OCI-LY7 (cell line): ENCODE results near the gene HOXB5. TPM values are rescaled to one million over a fixed set of nuclear protein-coding genes. Genes with fewer than 3 reads are reported as not detected.
A peak's percentile ranks its signal among the peaks of the same experiment; 100 is the strongest.

Experiments
- BruUV-seq: library from RNA; stranded (reverse); fragments of 400-500 nt; replicated peaks from 2 replicates; lab custom pipeline; 2021; lab: Mats Ljungman, UMichigan
- CTCF ChIA-PET: fragments of 300-600 bp; sonication (Branson Sonifier 250); formaldehyde crosslinking; loops from one replicate; lab custom pipeline; 2022; ENCODE audit warnings: antibody characterized with exemption; ENCODE audit not compliant: unreplicated experiment; lab: Charles Lee
- POLR2A ChIA-PET: fragments of 300-600 bp; sonication (Branson Sonifier 250); formaldehyde crosslinking; loops from one replicate; lab custom pipeline; 2022; ENCODE audit warnings: antibody characterized with exemption; lab: Charles Lee
- DNase-seq: peaks from one replicate; pipeline ENCODE4 v3.0.0-alpha.2; 2015; ENCODE audit warnings: low spot score
- H2AFZ ChIP-seq: fragments of 200-600 bp; sonication (generic), shearing (Covaris generic); 2 replicates; pipeline ENCODE4 v1.6.1; 2014; ENCODE audit warnings: mild to moderate bottlenecking, antibody characterized with exemption, low read length, moderate library complexity
- H3K27ac ChIP-seq: fragments of 200-600 bp; sonication (generic); 2 replicates; pipeline ENCODE4 v1.5.1; 2014; ENCODE audit warnings: mixed run types, low read depth, mild to moderate bottlenecking, moderate library complexity, low read length, inconsistent platforms; ENCODE audit not compliant: poor library complexity, severe bottlenecking
- H3K36me3 ChIP-seq: fragments of 200-600 bp; sonication (generic); 2 replicates; pipeline ENCODE4 v1.6.1; 2014; ENCODE audit warnings: mild to moderate bottlenecking, antibody characterized with exemption, low read length, moderate library complexity, mixed read lengths; ENCODE audit not compliant: insufficient read depth
- H3K4me1 ChIP-seq: fragments of 200-600 bp; sonication (generic); 2 replicates; pipeline ENCODE4 v1.5.1; 2014; ENCODE audit warnings: mild to moderate bottlenecking, low read length; ENCODE audit not compliant: insufficient read depth, poor library complexity, severe bottlenecking
- H3K4me2 ChIP-seq: fragments of 200-600 bp; sonication (generic); 2 replicates; pipeline ENCODE4 v1.6.1; 2014; ENCODE audit warnings: mild to moderate bottlenecking, low read length
- H3K4me3 ChIP-seq: fragments of 200-600 bp; sonication (generic); 2 replicates; pipeline ENCODE4 v1.5.1; 2014; ENCODE audit warnings: mild to moderate bottlenecking, low read depth, low read length; ENCODE audit not compliant: poor library complexity, severe bottlenecking
- H3K79me2 ChIP-seq: fragments of 200-600 bp; sonication (generic); 2 replicates; pipeline ENCODE4 v1.6.1; 2016; ENCODE audit warnings: low read depth, mild to moderate bottlenecking, low read length, moderate library complexity, mixed read lengths; ENCODE audit not compliant: insufficient read depth
- H3K9me2 ChIP-seq: fragments of 200-600 bp; sonication (generic); 2 replicates; pipeline ENCODE4 v1.6.1; 2016; ENCODE audit warnings: mild to moderate bottlenecking, low read length, mixed read lengths; ENCODE audit not compliant: insufficient read depth
- H3K9me3 ChIP-seq: fragments of 200-600 bp; sonication (generic); 2 replicates; pipeline ENCODE4 v1.6.1; 2014; ENCODE audit warnings: mild to moderate bottlenecking, mixed run types, low read length, mixed read lengths
- H4K20me1 ChIP-seq: fragments of 200-600 bp; sonication (generic); 2 replicates; pipeline ENCODE4 v1.6.1; 2014; ENCODE audit warnings: mild to moderate bottlenecking, antibody characterized with exemption, low read length, moderate library complexity, mixed read lengths; ENCODE audit not compliant: insufficient read depth
- CTCF ChIP-seq: fragments of 200-600 bp; sonication (generic); conservative IDR thresholded peaks from 2 replicates; pipeline ENCODE4 v1.5.1; 2014; ENCODE audit warnings: mild to moderate bottlenecking, antibody characterized with exemption, low read length, moderate library complexity, mixed read lengths
- EZH2phosphoT487 ChIP-seq: fragments of 200-600 bp; sonication (generic); IDR thresholded peaks from 2 replicates; pipeline ENCODE4 v1.6.1; 2018; ENCODE audit warnings: low read depth, borderline replicate concordance, mild to moderate bottlenecking, mixed run types, antibody characterized with exemption, low read length, moderate library complexity, mixed read lengths
- intact Hi-C: fragments of 100-400 bp; cut with micrococcal nuclease; formaldehyde crosslinking; loops from one replicate; pipeline ENCODE4 v1.10.0; 2022; ENCODE audit not compliant: unreplicated experiment
- total RNA-seq, 2 experiments: library from RNA; depleted of rRNA in 1 of 2; stranded (reverse); fragments of >200 nt in 1 of 2; shearing (Covaris generic) in 1 of 2; gene quantifications; 2 replicates each; pipeline ENCODE4 v1.2.3, GENCODE V29; 2014 to 2022

The HOXB5 gene
- total RNA-seq, 2 experiments from 2014 or later, result not detected

GRCh38 chr17:48588528-48588927, 5.1 kb downstream of the HOXB5 start:
- intact Hi-C loops, result no loop called here
- Histone ChIP-seq H3K4me2 (no peak overlapping the region), H3K4me1 (peaks cover 32% of the 10 kb centered on the region), H3K9me3 (no peaks in the 10 kb centered on the region), H3K4me3 (no peak overlapping the region), H4K20me1 (no peaks in the 10 kb centered on the region), H2AFZ (no peak overlapping the region), H3K36me3 (no peaks in the 10 kb centered on the region), H3K79me2 (no peaks in the 10 kb centered on the region), H3K9me2 (no peaks in the 10 kb centered on the region), H3K27ac (no peak overlapping the region)
- no peak for DNase-seq
- no TSS peak for BruUV-seq
- POLR2A ChIA-PET, result interaction anchor here (0.6 to 1.6 kb wide), 5 partner anchors 121 to 255 kb away, joined by 3 to 6 read pairs (median 3); no protein-coding TSS in a partner anchor
- CTCF ChIA-PET, result interaction anchor here (0.6 kb wide), 1 partner anchor 222 kb away, joined by 4 read pairs; no protein-coding TSS in a partner anchor
- TF ChIP-seq CTCF, result no peak
- TF ChIP-seq EZH2phosphoT487, result 0 out of 2 replicates have a peak, but pooled peaks have one; percentile 5

GRCh38 chr17:48588074-48588415, 5.5 kb downstream of the HOXB5 start:
- no peak for TF ChIP-seq CTCF
- TF ChIP-seq EZH2phosphoT487, result no peak
- H3K79me2 ChIP-seq, result no peaks in the 10 kb centered on the region
- no peak overlapping the region for H3K4me3 ChIP-seq
- POLR2A ChIA-PET, result interaction anchor here (0.6 to 1.6 kb wide), 6 partner anchors 121 to 242 kb away, joined by 3 to 6 read pairs (median 4); no protein-coding TSS in a partner anchor
- H3K9me2 ChIP-seq, result no peaks in the 10 kb centered on the region
- no peak overlapping the region for H3K27ac ChIP-seq
- H4K20me1 ChIP-seq, result no peaks in the 10 kb centered on the region
- H3K9me3 ChIP-seq, result no peaks in the 10 kb centered on the region
- peaks cover 32% of the 10 kb centered on the region for H3K4me1 ChIP-seq
- no peak overlapping the region for H2AFZ ChIP-seq
- BruUV-seq, result no TSS peak
- CTCF ChIA-PET, result no interaction called here
- intact Hi-C loops, result no loop called here
- DNase-seq, result no peak
- H3K4me2 ChIP-seq, result no peak overlapping the region
- H3K36me3 ChIP-seq, result no peaks in the 10 kb centered on the region

GRCh38 chr17:48587276-48588073, 6.1 kb downstream of the HOXB5 start:
- ChIA-PET CTCF (no interaction called here), POLR2A (interaction anchor here (1.0 to 1.6 kb wide), 5 partner anchors 120 to 242 kb away, joined by 3 to 6 read pairs (median 4); no protein-coding TSS in a partner anchor)
- Histone ChIP-seq H3K4me3 (no peak overlapping the region), H3K9me3 (no peaks in the 10 kb centered on the region), H3K4me2 (peak overlapping the region; percentile 3; the same call in 1 of the 2 replicates), H3K9me2 (no peaks in the 10 kb centered on the region), H2AFZ (0 out of 2 replicates have a peak overlapping the region, but pooled peaks have one; percentile 6), H3K27ac (no peak overlapping the region), H3K36me3 (no peaks in the 10 kb centered on the region), H3K4me1 (peaks cover 32% of the 10 kb centered on the region), H3K79me2 (no peaks in the 10 kb centered on the region), H4K20me1 (no peaks in the 10 kb centered on the region)
- no TSS peak for BruUV-seq
- TF ChIP-seq CTCF (no peak), EZH2phosphoT487 (no peak)
- peak; percentile 31 for DNase-seq
- intact Hi-C loops, result no loop called here
